HG03066 (cell line): Measurements from ENCODE around the gene RCVRN.

ENCODE experiments used
- ATAC-seq: cut with Tn5 transposase; IDR thresholded peaks from one replicate; pipeline ENCODE4 v1.9.1; 2021; ENCODE audit warnings: low read depth; ENCODE audit not compliant: unreplicated experiment

The RCVRN gene

DNA sequence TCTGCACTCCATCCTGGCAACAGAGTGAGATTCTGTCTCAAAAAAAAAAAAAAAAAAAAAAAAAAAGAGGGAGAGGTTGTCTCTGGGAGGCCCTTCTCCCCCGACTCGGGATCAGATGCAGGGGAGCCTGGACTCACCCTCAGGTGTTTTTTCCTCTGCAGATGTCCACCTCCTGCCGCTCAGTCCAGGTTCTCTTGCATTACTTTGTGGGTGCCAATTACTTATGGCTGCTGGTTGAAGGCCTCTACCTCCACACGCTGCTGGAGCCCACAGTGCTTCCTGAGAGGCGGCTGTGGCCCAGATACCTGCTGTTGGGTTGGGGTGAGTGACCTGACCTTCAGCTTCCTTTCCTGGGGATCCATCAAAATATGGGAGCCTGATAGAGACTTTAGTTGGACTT, 45.3 kb downstream of the RCVRN start:
- no peak for ATAC-seq

DNA sequence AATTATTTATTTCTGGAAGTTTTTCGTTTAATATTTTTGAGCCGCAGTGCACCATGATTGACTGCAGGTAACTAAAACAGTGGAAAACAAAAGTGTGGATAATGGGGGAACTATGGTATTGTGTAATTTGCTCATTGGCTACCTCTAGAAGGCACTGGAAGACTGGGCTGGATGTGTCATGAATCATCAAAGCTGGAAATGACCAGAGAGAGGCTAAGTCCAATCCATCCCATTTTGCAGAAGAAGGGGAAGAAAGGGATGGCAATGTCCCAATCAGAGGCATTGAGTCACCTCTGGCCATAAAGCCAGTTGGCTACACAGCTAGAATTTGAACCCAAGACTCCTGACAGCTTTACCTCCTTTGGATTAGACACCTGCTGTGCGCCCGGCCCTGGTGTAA, 50.0 kb downstream of the RCVRN start:
- ATAC-seq: no peak

DNA sequence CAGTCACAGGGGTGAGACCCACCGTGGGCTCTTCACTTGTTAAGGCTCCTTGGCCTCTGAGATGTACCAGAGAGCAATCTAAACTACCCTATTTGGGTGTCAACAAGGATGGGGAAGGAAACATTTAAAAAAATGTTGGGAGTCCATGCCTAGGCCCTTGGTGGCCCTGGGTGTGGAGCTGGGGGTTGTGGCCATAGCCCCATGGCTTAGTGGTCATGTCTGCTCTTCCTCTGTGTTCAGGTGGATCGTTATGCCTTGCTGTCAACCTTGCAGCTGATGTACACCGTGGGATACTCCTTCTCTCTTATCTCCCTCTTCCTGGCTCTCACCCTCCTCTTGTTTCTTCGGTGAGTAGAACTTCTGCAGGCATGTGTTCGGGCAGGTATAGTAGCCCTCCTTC, 50.8 kb downstream of the RCVRN start:
- no peak for ATAC-seq

DNA sequence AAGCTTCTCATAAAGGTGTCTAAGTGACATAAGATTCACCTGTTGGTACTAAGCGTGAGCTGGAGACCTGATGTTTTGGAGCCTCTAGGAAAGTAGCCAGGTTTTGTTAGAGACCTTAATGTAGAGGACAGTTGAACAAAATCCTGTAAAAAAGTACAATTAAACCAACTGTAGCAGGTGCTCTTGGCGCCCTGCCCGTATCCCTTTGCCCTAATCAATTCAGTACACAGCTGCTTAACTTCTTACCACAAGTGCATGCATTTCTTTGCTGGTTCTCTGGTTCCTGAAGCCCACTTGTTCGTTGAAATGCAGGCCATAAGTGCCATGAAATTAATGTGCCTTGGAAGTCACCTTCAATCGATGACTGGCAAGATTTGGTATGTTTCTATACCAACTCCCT, 54.9 kb downstream of the RCVRN start:
- ATAC-seq: no peak
